HG03159 (cell line): ENCODE measurements around the gene AUTS2.
"Not testable (repeated sequence)": the region's sequence is repeated elsewhere in the genome, so short reads cannot be mapped to it uniquely, and the experiment has no call there.

Source experiments
- ATAC-seq: cut with Tn5 transposase; IDR thresholded peaks from one replicate; pipeline ENCODE4 v1.9.1; 2021; ENCODE audit warnings: mild to moderate bottlenecking, moderate library complexity; ENCODE audit not compliant: unreplicated experiment

AUTS2 gene

GRCh38 chr7:69780379-69780778 lies 182.1 kb downstream of the AUTS2 start:
- ATAC-seq, result no peak

- ATAC-seq, result no peak
Observed at GRCh38 chr7:69781412-69781846, 183.2 kb downstream of the AUTS2 start.

- no peak for ATAC-seq
Observed at GRCh38 chr7:69782917-69783684, 184.8 kb downstream of the AUTS2 start.

- not testable (repeated sequence) for ATAC-seq
Observed at GRCh38 chr7:69786130-69786529, 187.9 kb downstream of the AUTS2 start.

- ATAC-seq, result no peak
Observed at GRCh38 chr7:69786730-69787395, 188.6 kb downstream of the AUTS2 start.

- no peak for ATAC-seq
Observed at GRCh38 chr7:69787736-69788431, 189.6 kb downstream of the AUTS2 start.

- ATAC-seq, result no peak
Observed at GRCh38 chr7:69789563-69789962, 191.3 kb downstream of the AUTS2 start.

- no peak for ATAC-seq
Observed at GRCh38 chr7:69790977-69791724, 192.9 kb downstream of the AUTS2 start.

- ATAC-seq, result no peak
Observed at GRCh38 chr7:69791739-69792138, 193.5 kb downstream of the AUTS2 start.

- ATAC-seq, result no peak
Observed at GRCh38 chr7:69795932-69796331, 197.7 kb downstream of the AUTS2 start.

- no peak for ATAC-seq
Observed at GRCh38 chr7:69796416-69796815, 198.1 kb downstream of the AUTS2 start.

- no peak for ATAC-seq
Observed at GRCh38 chr7:69799048-69799697, 200.9 kb downstream of the AUTS2 start.

- ATAC-seq, result no peak
Observed at GRCh38 chr7:69799990-69800389, 201.7 kb downstream of the AUTS2 start.

GRCh38 chr7:69800495-69800894 lies 202.2 kb downstream of the AUTS2 start:
- no peak for ATAC-seq

- no peak for ATAC-seq
Observed at GRCh38 chr7:69801729-69802682, 203.7 kb downstream of the AUTS2 start.

GRCh38 chr7:69803699-69804516 lies 205.6 kb downstream of the AUTS2 start:
- ATAC-seq, result peak; percentile 89

- no peak for ATAC-seq
Observed at GRCh38 chr7:69804962-69805361, 206.7 kb downstream of the AUTS2 start.

- ATAC-seq, result no peak
Observed at GRCh38 chr7:69808391-69808790, 210.1 kb downstream of the AUTS2 start.
